HG02870 (cell line): ENCODE data around the gene CECR2.
"Not testable (repeated sequence)": the region's sequence is repeated elsewhere in the genome, so short reads cannot be mapped to it uniquely, and the experiment has no call there.

Experiments used
- ATAC-seq: cut with Tn5 transposase; IDR thresholded peaks from one replicate; pipeline ENCODE4 v1.9.1; 2021; ENCODE audit warnings: mild to moderate bottlenecking, moderate library complexity; ENCODE audit not compliant: unreplicated experiment

Gene CECR2

DNA sequence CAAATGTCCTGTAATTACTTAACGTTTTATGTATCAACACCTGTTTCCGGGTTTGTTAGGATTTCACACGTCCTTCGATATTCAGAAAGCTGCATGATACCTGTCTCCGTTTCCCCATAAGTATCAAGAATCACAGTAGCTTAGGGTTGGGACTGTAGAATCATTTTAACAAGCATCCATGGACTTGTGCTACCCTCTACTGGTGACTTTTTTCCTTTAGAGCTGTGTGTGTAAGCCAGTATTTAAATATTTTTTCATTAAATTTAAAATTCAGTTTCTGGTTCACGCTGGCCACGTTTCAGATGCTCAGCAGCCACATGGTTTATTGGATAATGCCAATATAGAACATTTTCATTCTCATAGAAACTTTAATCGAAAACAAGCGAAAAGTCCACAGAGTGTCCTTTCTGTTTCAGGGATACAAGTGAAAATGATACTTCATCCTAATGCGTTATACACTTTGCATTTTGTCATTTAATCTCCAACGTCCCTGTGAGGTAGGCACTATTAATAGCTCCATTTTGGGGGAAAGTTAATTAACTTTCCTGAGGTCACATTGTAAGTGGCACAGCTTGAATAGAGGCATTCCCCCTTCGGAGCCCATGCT, 132.5 kb downstream of the CECR2 start:
- no peak for ATAC-seq

DNA sequence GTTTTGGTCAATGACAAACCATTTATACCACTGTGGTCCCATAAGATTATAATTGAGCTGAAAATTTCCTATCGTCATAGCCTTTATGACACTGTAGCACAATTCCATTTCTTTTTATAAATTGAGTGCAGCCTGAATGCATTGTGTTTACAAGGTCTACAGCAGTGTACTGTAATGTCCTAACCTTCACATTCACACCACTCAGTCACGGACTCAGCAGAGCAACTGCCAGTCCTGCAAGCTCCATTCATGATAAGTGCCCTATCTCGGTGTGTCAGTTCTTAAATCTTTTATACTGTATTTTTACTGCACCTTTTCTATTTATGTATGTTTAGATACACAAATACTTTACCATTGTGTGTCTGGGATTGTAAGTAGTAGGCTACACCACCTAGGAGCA, 138.8 kb downstream of the CECR2 start:
- no peak for ATAC-seq

DNA sequence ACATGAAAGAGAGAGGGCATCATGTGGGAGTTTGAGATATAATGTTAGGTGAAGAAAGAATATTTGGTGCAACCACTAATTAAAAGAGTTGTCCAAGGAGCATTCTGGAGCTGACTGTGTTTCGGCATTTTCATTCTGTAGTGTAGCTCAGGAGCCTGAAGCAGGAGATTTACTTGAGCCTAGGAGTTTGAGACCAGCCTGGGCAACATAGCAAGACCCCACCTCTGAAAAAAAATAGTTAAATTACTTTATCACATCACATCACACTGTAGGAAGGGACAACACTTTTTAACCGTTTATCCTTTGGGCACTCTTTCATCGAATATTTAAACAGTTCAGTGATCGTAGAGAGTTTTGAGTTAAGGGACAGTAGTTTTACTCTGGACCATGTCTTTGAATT, 143.7 kb downstream of the CECR2 start:
- no peak for ATAC-seq

DNA sequence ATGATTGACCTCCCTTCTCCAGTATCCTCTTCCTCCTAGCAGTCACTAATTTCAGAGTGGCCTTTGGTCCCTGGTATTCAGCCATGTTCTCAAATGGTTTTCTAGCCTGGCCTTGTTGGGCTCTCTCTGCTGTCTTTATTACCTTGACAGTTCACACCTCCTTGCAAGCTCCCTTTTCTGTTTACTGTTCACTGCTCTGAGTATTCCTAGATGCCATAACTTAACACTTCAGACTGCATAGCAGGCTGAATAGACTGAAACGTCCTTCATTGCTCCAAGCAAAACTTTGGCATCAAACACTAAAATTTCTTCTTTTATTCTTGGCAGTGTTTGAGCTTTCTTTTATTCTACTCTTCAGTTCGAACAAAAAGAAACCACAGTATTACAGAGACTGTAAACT, 144.4 kb downstream of the CECR2 start:
- ATAC-seq, result no peak

DNA sequence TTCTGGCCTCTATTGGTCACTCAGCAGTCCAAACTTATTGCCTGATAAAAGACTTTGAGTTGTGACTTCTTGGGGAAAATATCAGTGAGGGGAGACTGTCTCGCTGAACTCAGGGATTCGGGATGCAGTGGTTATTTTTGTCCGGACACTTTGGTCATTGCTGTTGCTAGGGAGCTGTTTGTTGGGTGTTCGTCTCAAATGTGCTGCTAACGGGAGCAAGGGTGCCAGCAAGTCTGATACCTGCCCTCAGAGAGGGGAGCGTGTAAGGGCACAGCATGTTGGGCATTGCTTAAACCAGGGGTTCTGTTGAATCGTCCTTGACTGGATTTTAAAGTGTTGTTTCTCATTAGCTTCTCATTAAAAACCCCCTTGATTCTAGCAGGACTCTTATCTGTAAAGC, 144.8 kb downstream of the CECR2 start:
- no peak for ATAC-seq

DNA sequence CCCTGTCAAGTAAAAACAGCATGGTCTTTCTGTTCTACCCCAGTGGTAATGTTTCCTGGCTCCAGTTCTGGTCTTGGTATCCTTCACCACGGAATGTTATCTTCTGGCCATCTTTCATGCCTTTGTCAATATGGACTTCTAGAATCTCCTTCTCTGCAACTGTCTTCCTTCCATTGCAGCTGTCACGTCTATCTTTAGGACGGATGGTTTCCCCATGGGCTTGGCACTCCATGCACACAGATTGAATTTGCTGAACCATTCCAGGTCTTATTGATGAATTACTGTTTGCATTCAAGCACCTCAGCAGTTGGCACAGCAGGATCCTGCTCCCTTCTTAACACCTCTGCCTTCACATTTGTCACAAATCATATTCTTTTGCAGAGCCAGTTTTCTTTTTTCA, 149.1 kb downstream of the CECR2 start:
- ATAC-seq, result no peak

DNA sequence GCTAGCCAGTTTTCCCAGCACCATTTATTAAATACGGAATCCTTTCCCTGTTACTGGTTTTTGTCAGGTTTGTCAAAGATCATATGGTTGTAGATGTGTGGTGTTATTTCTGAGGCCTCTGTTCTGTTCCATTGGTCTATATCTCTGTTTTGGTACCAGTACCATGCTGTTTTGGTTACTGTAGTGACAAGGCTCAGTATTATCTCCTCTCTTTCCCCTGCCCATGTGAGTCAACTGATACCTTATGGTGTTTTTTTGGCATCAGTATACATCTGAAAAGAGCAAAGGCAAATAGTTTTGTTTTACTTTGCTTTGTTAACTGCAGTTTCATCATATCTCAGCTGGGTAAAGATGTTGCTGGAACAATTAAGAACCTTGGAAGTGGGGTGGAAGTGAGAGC, 152.7 kb downstream of the CECR2 start:
- ATAC-seq, result not testable (repeated sequence)

DNA sequence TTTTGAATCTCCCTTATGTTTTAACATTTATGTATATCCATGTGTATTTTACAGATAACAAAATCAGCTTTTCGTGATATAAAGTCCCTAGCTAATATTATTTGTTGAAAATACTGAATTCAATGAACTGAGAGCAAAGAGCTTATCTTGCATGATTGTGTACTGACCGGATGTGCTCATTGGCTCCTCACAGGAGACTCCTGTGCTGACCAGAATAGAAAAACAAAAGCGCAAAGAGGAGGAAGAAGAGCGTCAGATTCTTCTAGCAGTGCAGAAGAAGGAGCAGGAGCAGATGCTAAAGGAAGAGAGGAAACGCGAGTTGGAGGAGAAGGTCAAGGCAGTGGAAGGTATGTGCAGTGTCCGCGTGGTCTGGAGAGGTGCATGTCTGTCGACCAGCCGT, 154.7 kb downstream of the CECR2 start:
- ATAC-seq, result no peak

DNA sequence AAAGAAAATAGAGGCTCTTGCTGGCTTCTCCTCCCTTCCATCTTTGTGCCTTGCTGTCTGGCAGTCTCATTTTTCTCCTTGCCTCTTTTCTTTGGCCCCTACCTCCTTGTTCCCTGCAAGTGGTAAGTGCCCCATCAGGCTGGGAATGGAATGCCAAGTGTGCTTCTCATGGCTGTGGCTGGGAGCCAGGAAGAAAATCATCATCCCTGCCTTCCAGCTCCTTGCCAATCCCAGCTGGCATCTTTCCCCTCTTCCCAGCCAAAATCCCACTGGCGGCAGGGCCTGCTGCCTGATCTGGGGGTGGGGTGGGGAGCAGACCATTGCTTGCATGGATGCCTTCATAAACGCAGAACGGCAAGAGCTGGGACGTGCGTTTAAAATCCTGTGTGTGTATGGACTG, 167.0 kb downstream of the CECR2 start:
- no peak for ATAC-seq

DNA sequence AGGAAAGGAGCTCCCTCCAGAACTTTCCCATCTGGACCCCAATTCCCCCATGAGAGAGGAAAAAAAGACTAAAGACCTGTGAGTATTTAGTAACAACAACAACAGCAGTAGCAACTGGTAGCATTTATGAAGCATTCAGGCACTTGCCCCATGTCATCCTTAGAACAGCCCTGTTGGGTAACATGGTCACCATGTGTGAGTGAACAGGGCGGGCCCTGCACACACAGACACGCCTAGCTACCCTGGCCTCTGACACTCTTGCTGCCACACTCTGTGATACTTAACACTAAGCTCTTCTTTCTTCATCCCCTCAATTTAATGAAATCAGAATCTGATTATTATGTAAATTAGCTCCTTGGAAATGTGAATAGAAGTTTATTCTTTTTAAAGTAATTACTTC, 167.9 kb downstream of the CECR2 start:
- ATAC-seq, result no peak

DNA sequence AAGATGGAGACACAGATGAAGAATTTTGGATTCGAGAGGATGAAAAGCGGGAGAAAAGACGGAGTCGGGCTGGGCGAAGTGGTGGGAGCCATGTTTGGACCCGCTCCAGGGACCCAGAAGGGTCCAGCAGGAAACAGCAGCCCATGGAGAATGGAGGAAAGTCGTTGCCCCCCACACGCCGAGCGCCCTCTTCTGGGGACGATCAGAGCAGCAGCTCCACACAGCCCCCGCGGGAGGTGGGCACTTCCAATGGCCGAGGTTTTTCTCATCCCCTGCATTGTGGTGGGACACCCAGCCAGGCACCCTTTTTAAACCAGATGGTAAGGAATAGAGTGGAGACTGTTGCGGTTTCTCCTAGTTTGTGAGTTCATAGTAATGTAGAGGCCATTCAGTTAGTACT, 171.2 kb downstream of the CECR2 start:
- no peak for ATAC-seq

DNA sequence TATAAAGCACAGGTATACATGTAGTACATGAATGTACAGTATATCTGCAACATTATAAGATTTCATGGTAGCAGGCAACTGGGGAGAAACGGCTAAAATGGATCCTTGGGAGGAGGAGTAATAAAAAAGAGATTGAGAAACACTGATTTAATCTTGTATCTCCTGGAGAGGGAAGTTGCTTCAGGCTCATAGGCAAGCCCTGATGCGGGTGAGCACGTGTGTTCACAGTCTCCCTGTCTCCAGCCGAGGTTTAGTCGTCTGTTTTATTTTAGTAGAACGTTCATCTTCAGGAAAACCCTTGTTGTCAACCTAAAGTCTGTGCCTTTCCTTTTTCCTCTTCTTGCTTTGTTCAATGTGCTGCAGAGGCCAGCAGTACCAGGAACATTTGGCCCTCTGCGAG, 172.2 kb downstream of the CECR2 start:
- no peak for ATAC-seq

DNA sequence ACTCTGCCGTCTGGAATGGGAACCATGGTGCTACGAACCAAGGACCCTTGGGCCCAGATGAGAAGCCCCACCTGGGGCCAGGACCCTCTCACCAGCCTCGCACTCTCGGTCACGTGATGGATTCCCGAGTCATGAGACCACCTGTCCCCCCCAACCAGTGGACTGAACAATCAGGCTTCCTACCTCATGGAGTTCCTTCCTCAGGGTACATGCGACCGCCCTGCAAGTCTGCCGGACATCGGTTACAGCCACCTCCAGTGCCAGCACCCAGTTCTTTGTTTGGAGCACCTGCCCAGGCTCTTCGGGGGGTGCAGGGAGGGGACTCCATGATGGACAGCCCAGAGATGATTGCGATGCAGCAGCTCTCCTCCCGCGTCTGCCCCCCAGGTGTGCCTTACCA, 173.2 kb downstream of the CECR2 start:
- no peak for ATAC-seq

DNA sequence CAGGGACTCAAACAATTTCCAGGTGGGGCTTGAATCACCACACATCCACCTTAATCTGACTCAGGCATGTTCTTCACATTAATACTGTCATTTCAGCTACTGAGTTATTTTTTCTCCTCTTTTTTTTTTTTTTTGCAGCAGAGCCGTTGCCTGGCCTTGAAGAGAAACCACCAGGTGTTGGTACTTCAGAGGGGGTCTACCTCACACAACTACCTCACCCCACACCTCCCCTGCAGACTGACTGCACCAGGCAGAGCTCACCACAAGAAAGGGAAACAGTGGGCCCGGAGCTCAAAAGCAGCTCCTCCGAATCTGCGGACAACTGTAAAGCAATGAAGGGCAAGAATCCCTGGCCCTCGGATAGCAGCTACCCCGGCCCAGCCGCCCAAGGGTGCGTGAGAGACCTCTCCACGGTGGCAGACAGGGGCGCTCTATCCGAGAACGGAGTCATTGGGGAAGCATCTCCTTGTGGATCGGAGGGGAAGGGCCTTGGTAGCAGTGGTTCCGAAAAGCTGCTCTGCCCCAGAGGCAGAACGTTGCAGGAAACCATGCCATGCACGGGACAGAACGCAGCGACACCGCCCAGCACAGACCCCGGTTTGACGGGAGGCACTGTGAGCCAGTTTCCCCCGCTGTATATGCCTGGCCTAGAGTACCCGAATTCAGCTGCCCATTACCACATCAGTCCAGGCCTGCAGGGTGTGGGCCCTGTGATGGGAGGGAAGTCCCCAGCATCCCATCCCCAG, 178.9 kb downstream of the CECR2 start:
- no peak for ATAC-seq

DNA sequence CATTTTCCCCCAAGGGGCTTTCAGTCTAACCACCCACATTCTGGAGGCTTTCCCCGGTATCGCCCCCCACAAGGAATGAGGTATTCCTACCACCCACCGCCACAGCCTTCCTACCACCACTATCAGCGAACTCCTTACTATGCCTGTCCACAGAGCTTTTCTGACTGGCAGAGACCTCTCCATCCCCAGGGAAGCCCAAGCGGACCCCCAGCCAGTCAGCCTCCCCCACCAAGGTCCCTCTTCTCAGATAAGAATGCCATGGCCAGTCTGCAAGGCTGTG, 179.4 kb downstream of the CECR2 start:
- no peak for ATAC-seq

DNA sequence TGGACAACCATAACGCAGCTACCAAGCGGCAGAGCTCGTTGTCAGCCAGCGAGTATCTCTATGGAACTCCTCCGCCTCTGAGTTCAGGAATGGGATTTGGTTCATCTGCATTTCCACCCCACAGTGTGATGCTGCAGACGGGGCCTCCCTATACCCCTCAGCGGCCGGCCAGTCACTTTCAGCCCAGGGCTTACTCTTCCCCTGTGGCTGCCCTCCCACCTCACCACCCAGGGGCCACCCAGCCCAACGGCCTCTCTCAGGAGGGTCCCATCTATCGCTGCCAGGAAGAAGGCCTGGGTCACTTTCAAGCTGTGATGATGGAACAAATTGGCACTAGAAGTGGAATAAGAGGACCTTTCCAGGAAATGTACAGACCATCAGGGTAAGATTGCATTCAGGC, 179.9 kb downstream of the CECR2 start:
- ATAC-seq, result no peak

DNA sequence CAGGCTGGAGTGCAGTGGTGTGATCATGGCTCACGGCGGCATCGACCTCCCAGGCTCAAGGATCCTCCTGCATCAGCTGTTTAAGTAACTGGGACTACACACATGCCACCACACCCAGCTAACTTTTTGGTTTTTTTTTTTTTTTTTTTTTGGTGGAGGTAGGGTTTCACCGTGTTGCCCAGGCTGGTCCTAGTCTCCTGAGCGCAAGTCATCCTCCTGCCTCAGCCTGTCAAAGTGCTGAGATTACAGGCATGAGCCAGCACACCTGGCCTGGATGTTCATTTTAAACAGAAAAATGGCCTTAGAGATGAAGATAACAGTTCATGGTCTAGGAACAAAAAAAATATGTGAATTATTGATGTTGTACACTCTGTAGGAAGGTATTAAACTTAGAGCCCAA, 180.4 kb downstream of the CECR2 start:
- ATAC-seq, result no peak

DNA sequence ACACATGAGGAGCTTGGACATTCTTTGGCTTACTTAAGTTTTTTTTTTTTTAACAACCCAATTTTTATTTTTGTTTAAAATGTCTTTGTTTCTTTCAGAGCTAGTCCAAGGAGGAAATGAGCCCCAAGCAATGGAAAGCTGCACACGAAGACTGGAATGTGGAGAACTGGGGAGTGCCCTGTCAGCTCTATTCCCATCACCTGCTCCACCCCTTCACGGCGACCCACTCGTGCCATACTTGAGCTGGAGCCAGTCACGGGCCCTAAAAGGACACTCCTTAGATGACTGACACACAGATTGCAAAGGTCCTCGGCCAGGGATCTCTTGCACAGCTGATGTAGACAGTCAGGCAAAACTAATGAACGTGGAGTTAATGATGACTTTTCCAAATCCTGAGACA, 183.5 kb downstream of the CECR2 start:
- no peak for ATAC-seq

DNA sequence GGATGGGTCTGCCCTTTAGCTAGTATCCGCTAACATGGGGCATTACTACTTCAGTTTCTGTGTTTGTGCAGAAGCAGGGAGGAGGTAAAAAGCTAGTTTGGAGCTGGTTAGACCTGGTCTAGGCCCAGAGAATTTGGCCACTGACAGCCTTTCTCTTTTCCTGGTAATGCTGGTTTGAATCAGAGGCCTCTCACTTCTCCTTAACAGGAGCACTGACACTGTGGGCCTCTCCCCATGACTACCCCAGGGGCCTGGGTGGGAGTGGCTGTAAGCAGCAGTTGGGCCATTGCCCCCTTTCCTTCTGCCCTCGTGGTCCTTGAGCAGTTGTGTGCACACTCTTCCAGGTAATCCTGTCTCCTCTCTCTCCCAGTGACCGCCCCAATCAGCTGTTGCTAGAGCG, 185.6 kb downstream of the CECR2 start:
- ATAC-seq, result no peak

DNA sequence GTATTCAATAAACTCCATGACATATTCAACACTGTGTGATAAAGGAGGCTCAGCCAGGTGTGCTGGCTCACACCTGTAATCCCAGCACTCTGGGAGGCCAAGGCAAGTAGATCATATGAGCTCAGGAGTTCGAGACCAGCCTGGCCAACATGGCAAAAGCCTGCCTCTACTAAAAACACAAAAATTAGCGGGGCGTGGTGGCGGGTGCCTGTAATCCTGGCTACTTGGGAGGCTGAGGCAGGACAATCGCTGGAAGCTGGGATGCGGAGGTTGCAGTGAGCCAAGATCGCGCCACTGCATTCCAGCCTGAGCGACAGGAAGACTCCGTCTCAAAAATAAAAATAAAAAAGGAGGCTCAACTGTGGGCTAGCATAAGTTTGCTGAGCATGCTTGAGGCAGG, 189.9 kb downstream of the CECR2 start:
- no peak for ATAC-seq

DNA sequence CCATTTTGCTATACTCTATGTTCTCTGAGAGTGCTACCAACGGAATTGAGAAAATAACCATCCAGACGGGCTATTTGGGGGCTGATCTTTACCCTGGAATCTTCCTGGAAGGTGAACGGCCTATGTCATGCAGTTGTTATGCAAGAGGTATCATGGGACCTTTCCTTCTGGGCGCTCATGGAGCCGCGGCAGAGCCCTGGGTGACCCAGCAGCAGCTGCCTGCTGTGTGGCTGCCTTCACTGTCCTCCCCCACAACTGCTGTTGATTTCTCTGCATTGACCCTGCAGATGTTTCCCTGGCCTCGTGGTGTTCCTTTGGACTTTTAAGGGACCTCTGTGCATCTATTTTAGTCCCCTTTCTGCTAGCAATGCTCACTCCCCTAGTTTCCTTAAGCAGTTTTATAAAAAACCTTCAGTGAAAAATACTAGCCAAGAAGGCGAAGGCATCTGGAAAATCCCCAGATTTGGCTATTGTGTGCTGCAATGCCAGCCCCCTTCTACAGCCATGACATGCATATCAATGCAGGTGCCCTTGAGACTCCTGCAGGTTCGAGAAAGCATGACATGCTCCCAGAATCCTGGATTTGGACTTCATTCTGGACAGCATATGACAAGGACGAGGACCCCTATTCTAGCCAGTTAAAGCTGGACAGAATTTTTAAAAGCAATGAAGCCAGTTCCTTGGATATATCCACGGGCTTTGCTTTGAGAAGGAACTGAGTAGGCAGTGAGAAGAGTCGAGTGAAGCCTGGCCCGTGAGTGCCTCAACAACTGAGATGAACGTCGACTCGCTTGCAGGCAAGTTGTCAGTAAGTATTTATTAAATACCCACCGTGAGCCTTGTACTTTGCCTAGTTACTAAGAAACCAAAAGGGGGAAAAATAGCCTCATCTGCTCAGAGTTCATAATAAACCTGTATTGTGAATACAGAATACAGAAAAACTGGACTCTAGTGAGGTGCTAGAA, 193.9 kb downstream of the CECR2 start, which contains the start of gene SLC25A18:
Gene SLC25A18, plus strand, starts transcription at position 593 of the 965 bp plus-strand sequence. CDS start 16,447 bp downstream, outside the sequence.
- ATAC-seq, result no peak

DNA sequence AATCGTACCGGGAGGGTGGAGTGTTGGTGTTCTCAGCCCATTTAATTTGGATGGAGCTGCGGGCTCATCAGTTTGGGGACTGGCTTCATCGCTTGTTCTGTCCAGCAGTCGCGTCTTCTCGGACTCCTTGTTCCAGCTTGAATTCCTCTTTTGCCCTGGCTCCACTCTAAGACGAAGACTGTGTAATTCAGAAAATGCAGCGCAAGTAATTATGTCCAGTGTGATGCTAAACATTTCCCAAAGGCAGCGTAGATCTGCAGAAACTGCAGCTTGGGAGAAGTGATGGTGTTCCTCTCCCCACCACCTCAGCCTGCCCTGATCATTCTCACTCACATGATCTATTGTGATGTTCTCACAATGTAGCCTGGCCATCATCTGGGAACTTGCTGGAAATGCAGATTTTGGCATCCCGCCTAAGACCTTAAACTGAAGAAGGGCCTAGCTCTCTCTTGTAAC, 194.7 kb downstream of the CECR2 start:
- ATAC-seq, result no peak
